Subcutaneous abdominal adipose tissue (tissue), 5 donors: ENCODE results near the gene PSPN.
"Not testable (repeated sequence)": the region's sequence is repeated elsewhere in the genome, so short reads cannot be mapped to it uniquely, and the experiment has no call there.

Experiments used
- H3K27ac ChIP-seq: one replicate; pipeline ENCODE4 v1.7.0; 2013; ENCODE audit warnings: low read depth, mild to moderate bottlenecking, inconsistent platforms, low read length, moderate library complexity
- H3K27me3 ChIP-seq, 5 donors: one replicate each; pipeline ENCODE4 v1.7.0; 2013; ENCODE audit warnings: low read length in 5 of 5, inconsistent platforms in 1 of 5; ENCODE audit not compliant: control insufficient read depth in 5 of 5, insufficient read depth in 4 of 5
- H3K36me3 ChIP-seq, 5 donors: one replicate each; pipeline ENCODE4 v1.7.0; 2013; ENCODE audit warnings: low read length in 5 of 5; ENCODE audit not compliant: control insufficient read depth in 5 of 5, insufficient read depth in 5 of 5
- H3K4me1 ChIP-seq, 5 donors: one replicate each; pipeline ENCODE4 v1.7.0; 2013; ENCODE audit warnings: low read length in 5 of 5, mild to moderate bottlenecking in 3 of 5, moderate library complexity in 1 of 5; ENCODE audit not compliant: control insufficient read depth in 5 of 5, insufficient read depth in 5 of 5
- H3K4me3 ChIP-seq, 5 donors: one replicate each; pipeline ENCODE4 v1.7.0; 2013; ENCODE audit warnings: low read length in 5 of 5, low read depth in 1 of 5
- H3K9ac ChIP-seq, 5 donors: one replicate each; pipeline ENCODE4 v1.7.0; 2013; ENCODE audit warnings: low read length in 5 of 5, mild to moderate bottlenecking in 4 of 5, moderate library complexity in 3 of 5
- H3K9me3 ChIP-seq, 5 donors: one replicate each; pipeline ENCODE4 v1.7.0; 2013; ENCODE audit warnings: low read length in 5 of 5; ENCODE audit not compliant: control insufficient read depth in 5 of 5
- donor health status: healthy.
- donor health status: healthy.
- donor health status: healthy.
- donor health status: healthy.
- donor health status: healthy.

Gene PSPN

DNA sequence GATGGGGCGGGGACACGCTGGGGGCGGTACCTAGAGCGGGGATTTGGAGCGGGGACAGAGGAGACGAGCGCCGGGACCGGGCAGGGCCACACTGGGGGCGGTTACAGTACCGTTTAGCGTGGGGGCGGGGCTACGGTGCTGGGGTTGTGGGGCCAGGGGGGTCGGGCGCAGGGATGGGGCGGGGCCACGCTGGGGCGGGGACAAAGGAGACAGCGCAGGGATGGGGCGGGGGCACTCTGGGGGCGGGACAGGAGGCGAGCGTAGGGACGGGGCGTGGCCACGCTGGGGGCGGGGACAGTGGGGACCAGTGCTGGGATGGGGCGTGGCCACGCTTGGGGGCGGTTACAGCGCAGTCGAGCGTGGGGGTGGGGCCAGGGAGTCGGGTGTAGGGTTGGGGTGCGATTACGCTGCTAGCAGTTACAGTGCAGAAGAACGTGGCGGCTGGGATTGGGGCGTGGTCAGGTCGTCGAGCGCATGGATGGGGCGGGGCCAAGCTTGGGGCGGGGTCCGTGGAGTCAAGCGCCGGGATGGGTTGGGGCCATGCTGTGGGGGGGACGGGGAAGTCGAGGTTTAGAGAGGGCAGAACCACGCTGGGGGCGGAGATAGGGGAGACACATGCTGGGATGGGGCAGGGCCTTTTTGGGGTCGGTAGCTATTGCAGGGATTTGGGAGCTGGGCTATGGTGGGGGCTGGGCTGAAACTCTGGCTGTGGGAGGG, 2.5 kb downstream of the PSPN start:
- peaks cover 0 to 19% (median 15%) of the 10 kb centered on the region in 5 donors for H3K36me3 ChIP-seq
- H3K9me3 ChIP-seq, result no peaks in the 10 kb centered on the region
- H3K27ac ChIP-seq, result peak overlapping the region; percentile 90

DNA sequence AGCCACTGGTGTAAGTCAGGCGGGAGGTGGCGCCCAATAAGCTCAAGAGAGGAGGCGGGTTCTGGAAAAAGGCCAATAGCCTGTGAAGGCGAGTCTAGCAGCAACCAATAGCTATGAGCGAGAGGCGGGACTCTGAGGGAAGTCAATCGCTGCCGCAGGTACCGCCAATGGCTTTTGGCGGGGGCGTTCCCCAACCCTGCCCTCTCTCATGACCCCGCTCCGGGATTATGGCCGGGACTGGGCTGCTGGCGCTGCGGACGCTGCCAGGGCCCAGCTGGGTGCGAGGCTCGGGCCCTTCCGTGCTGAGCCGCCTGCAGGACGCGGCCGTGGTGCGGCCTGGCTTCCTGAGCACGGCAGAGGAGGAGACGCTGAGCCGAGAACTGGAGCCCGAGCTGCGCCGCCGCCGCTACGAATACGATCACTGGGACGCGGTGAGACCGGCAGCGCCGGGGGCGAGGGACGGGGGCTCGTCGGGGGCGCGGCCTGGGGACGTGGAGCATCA, 3.1 kb downstream of the PSPN start, which contains the start of gene ALKBH7:
Gene ALKBH7, plus strand, starts transcription at position 201 of the 502 bp plus-strand sequence. Its CDS starts 27 bp downstream, at position 228.
- H3K27ac ChIP-seq, result peak within 1 kb of the TSS; percentile 90
- H3K9me3 ChIP-seq, result no peaks in the 10 kb centered on the region
- no peaks in the 10 kb centered on the region for H3K27me3 ChIP-seq
- H3K9ac ChIP-seq, result peak within 1 kb of the TSS in 4 of 5 donors; percentile 70 to 78 (median 74)
- peaks cover 0 to 20% (median 15%) of the 10 kb centered on the region in 5 donors for H3K4me1 ChIP-seq
- peaks cover 0 to 25% (median 20%) of the 10 kb centered on the region in 5 donors for H3K36me3 ChIP-seq
- peak within 1 kb of the TSS; percentile 80 to 96 (median 83) for H3K4me3 ChIP-seq

More for the DNA sequence above, 2.5 kb downstream of the PSPN start:
- Histone ChIP-seq H3K27me3 (no peaks in the 10 kb centered on the region), H3K4me3 (peak overlapping the region; percentile 59 to 96 (median 81)), H3K4me1 (peaks cover 0 to 26% (median 19%) of the 10 kb centered on the region in 5 donors), H3K9ac (peak overlapping the region in 4 of 5 donors; percentile 62 to 78 (median 74))

GRCh38 chr19:6364353-6364752, 11.4 kb downstream of the PSPN start:
- no peak overlapping the region for H3K4me3 ChIP-seq
- peaks cover 2 to 13% (median 11%) of the 10 kb centered on the region in 5 donors for H3K4me1 ChIP-seq
- no peak overlapping the region for H3K27ac ChIP-seq
- H3K9me3 ChIP-seq, result no peaks in the 10 kb centered on the region
- peaks cover 0 to 54% (median 38%) of the 10 kb centered on the region in 5 donors for H3K36me3 ChIP-seq
- no peaks in the 10 kb centered on the region for H3K27me3 ChIP-seq
- H3K9ac ChIP-seq, result no peak overlapping the region

- Histone ChIP-seq H3K27ac (peak overlapping the region; percentile 67), H3K27me3 (no peaks in the 10 kb centered on the region), H3K4me3 (peak overlapping the region; percentile 76 to 86 (median 83)), H3K9me3 (no peaks in the 10 kb centered on the region), H3K4me1 (peaks cover 2 to 13% (median 11%) of the 10 kb centered on the region in 5 donors), H3K9ac (peak overlapping the region; percentile 63 to 91 (median 88)), H3K36me3 (peaks cover 0 to 34% (median 21%) of the 10 kb centered on the region in 5 donors)
Measured at GRCh38 chr19:6362351-6362801, 13.4 kb downstream of the PSPN start.

GRCh38 chr19:6362027-6362350, 13.7 kb downstream of the PSPN start:
- H3K27ac ChIP-seq, result peak overlapping the region; percentile 67
- H3K36me3 ChIP-seq, result peaks cover 0 to 31% (median 19%) of the 10 kb centered on the region in 5 donors
- no peaks in the 10 kb centered on the region for H3K27me3 ChIP-seq
- H3K4me3 ChIP-seq, result peak overlapping the region; percentile 76 to 86 (median 83)
- peaks cover 2 to 13% (median 11%) of the 10 kb centered on the region in 5 donors for H3K4me1 ChIP-seq
- H3K9ac ChIP-seq, result peak overlapping the region; percentile 48 to 91 (median 88)
- no peaks in the 10 kb centered on the region for H3K9me3 ChIP-seq

DNA sequence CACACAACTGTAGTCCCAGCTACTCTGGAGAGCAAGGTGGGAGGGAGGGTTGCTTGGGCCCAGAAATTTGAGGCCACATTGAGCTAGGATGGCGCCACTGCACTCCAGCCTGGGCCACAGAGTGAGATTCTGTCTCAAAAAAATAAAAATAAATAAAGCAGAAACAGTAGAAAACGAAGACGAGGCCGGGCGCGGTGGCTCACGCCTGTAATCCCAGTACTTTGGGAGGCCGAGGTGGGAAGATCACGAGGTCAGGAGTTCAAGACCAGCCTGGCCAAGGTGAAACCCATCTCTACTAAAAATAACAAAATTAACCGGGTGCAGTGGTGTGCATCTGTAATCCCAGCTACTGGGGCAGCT, 14.9 kb downstream of the PSPN start:
- H3K4me3 ChIP-seq, result peak overlapping the region; percentile 44 to 86 (median 79)
- not testable (repeated sequence) for H3K9ac ChIP-seq

DNA sequence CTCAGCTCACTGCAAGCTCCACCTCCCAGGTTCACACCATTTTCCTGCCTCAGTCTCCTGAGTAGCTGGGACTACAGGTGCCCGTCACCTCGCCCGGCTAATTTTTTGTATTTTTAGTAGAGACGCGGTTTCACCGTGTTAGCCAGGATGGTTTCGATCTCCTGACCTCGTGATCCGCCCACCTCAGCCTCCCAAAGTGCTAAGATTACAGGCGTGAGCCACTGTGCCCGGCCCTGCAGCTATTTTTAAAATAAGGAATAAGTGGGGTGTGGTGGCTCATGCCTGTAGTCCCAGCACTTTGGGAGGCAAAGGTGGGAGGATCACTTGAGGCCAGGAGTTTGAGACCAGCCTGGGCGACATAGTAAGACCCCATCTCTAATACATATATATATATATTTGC, 15.3 kb downstream of the PSPN start:
- not testable (repeated sequence) for H3K27ac ChIP-seq, H3K9ac ChIP-seq, H3K4me3 ChIP-seq, H3K27me3 ChIP-seq, H3K9me3 ChIP-seq
- Histone ChIP-seq H3K36me3 (peaks cover 0 to 17% (median 8%) of the 10 kb centered on the region in 5 donors), H3K4me1 (peaks cover 2 to 13% (median 11%) of the 10 kb centered on the region in 5 donors)

More for the DNA sequence above, 14.9 kb downstream of the PSPN start:
- not testable (repeated sequence) for H3K27me3 ChIP-seq, H3K9me3 ChIP-seq, H3K27ac ChIP-seq
- peaks cover 0 to 20% (median 11%) of the 10 kb centered on the region in 5 donors for H3K36me3 ChIP-seq
- H3K4me1 ChIP-seq, result peaks cover 2 to 13% (median 11%) of the 10 kb centered on the region in 5 donors

- Histone ChIP-seq H3K4me1 (peaks cover 2 to 13% (median 11%) of the 10 kb centered on the region in 5 donors), H3K4me3 (no peak overlapping the region), H3K36me3 (peaks cover 0 to 11% (median 5%) of the 10 kb centered on the region in 5 donors), H3K9me3 (no peaks in the 10 kb centered on the region), H3K27me3 (no peaks in the 10 kb centered on the region), H3K27ac (no peak overlapping the region), H3K9ac (no peak overlapping the region)
Measured at GRCh38 chr19:6359568-6360341, 16.0 kb downstream of the PSPN start.

- Histone ChIP-seq H3K4me1 (peaks cover 2 to 13% (median 11%) of the 10 kb centered on the region in 5 donors), H3K9ac (no peak overlapping the region), H3K9me3 (no peaks in the 10 kb centered on the region), H3K4me3 (no peak overlapping the region), H3K36me3 (no peaks in the 10 kb centered on the region), H3K27me3 (no peaks in the 10 kb centered on the region), H3K27ac (no peak overlapping the region)
Measured at GRCh38 chr19:6358003-6358402, 17.7 kb downstream of the PSPN start.
